ENCODE results near the gene PITX1. TPM values are rescaled to one million over a fixed set of nuclear protein-coding genes. Genes with fewer than 3 reads are reported as not detected.

The PITX1 gene
- total RNA-seq, 2 experiments from 2014 or later, result 0.14 TPM; not detected in 1

GRCh38 chr5:135032999-135033861 lies 798 bp downstream of the PITX1 start:
- Mint-ChIP-seq H3K27me3 (peaks cover 84% of the 10 kb centered on the region), H3K4me1 (peaks cover 33% of the 10 kb centered on the region), H3K27ac (no peak overlapping the region), H3K9me3 (ENCODE audit: low read depth) (no peaks in the 10 kb centered on the region), H3K4me3 (peak overlapping the region; percentile 59), H3K36me3 (peaks cover 8% of the 10 kb centered on the region)
- no peak for DNase-seq
- ATAC-seq, result peak; percentile 15
- CTCF ChIA-PET, result no interaction called here

GRCh38 chr5:135032695-135032998 lies 1.4 kb downstream of the PITX1 start:
- Mint-ChIP-seq H3K27ac (no peak overlapping the region), H3K9me3 (ENCODE audit: low read depth) (no peaks in the 10 kb centered on the region), H3K36me3 (peaks cover 8% of the 10 kb centered on the region), H3K4me3 (peak overlapping the region; percentile 48), H3K4me1 (peaks cover 33% of the 10 kb centered on the region), H3K27me3 (peaks cover 79% of the 10 kb centered on the region)
- ATAC-seq (no peak), DNase-seq (no peak)
- CTCF ChIA-PET, result no interaction called here

GRCh38 chr5:135031813-135032694 lies 2.0 kb downstream of the PITX1 start:
- Mint-ChIP-seq H3K36me3 (peaks cover 10% of the 10 kb centered on the region), H3K9me3 (ENCODE audit: low read depth) (no peaks in the 10 kb centered on the region), H3K27me3 (peaks cover 79% of the 10 kb centered on the region), H3K27ac (no peak overlapping the region), H3K4me1 (peaks cover 33% of the 10 kb centered on the region), H3K4me3 (peak overlapping the region; percentile 48)
- DNase-seq, result no peak
- CTCF ChIA-PET, result no interaction called here
- no peak for ATAC-seq

DNA sequence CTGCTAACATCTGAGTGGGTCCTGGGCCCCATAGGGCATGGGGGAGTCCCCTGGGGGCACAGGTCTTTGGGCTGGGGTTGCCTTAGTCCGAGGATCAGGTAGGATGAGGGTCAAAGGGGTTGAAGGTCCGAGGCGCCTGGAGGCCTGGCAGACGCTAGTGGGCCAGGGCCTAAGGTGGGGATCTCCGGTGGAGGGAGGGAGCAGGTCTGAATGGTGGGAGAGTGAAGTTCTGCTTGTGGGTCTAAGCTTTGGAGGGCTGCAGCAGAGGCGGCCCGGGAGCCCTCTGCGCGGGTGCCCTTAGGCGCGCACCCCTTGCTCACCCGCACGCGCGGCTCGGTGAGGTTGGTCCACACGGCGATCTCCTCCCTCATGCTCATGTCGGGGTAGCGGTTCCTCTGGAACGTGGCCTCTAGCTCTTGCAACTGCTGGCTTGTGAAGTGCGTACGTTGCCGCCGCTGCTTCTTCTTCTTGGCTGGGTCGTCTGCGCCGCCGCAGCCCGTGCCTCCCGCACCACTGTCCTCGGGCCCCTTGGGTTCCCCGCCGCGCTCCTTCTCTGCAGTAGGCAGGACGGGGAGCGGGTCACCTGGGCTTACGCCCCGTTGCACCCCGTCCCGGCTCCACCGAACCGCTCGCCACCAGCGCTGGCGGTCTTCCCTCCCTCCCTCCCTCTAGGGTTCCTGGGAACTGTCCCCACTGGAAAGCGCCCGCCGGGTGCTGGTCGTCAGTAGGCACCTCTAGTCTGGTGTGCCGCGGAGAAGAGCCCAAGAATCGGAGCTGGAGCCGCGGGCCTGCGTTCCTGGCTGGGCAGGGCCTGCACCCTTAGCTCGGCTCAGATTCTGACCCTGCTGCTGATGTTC lies 2.8 kb downstream of the PITX1 start:
- Mint-ChIP-seq H3K4me3 (peak overlapping the region; percentile 42), H3K27me3 (peaks cover 77% of the 10 kb centered on the region), H3K27ac (no peak overlapping the region), H3K9me3 (ENCODE audit: low read depth) (no peaks in the 10 kb centered on the region), H3K4me1 (peaks cover 33% of the 10 kb centered on the region), H3K36me3 (peaks cover 10% of the 10 kb centered on the region)
- CTCF ChIA-PET, result no interaction called here
- ATAC-seq (no peak), DNase-seq (no peak)

GRCh38 chr5:135030123-135030955 lies 3.7 kb downstream of the PITX1 start:
- H3K27me3 Mint-ChIP-seq, result peaks cover 76% of the 10 kb centered on the region
- peaks cover 33% of the 10 kb centered on the region for H3K4me1 Mint-ChIP-seq
- ATAC-seq (no peak), DNase-seq (no peak)
- peaks cover 10% of the 10 kb centered on the region for H3K36me3 Mint-ChIP-seq
- no peaks in the 10 kb centered on the region for H3K9me3 Mint-ChIP-seq (ENCODE audit: low read depth)
- no peak overlapping the region for H3K27ac Mint-ChIP-seq
- CTCF ChIA-PET, result no interaction called here
- H3K4me3 Mint-ChIP-seq, result peak overlapping the region; percentile 42

DNA sequence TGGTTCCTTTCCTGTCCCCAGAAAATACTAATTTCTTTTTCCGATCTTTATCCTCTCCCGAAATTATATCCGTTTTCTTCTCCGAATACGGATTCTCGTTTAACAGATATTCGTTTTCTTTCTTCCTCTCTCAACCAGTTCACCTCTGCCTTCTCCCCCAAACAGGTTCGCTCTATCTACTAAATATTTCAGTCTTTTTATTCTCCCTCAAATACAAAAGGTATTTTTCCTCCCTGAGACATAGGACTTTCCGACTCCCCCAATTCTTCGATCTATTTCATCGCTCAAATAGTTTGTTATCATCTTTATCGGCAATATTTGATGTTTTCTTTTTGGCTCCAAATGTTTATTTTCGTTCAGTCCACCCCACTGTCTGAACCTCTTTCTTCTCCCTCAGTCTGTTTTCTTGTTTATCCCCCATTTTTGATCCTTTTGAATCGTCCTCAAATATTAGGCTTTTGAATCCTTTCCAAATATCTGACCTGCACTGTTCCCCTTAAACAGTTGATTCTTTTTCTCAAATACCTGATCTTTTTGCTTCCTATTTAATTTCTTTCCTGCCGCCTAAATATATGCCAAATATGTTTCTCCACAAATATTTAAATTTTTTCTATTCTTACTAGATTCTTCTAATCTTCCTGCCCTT lies 4.4 kb downstream of the PITX1 start:
- ATAC-seq (no peak), DNase-seq (no peak)
- Mint-ChIP-seq H3K9me3 (ENCODE audit: low read depth) (no peaks in the 10 kb centered on the region), H3K27me3 (peaks cover 71% of the 10 kb centered on the region), H3K4me3 (peak overlapping the region; percentile 5), H3K27ac (peak overlapping the region; percentile 37), H3K4me1 (peaks cover 29% of the 10 kb centered on the region), H3K36me3 (peaks cover 10% of the 10 kb centered on the region)
- CTCF ChIA-PET, result no interaction called here

DNA sequence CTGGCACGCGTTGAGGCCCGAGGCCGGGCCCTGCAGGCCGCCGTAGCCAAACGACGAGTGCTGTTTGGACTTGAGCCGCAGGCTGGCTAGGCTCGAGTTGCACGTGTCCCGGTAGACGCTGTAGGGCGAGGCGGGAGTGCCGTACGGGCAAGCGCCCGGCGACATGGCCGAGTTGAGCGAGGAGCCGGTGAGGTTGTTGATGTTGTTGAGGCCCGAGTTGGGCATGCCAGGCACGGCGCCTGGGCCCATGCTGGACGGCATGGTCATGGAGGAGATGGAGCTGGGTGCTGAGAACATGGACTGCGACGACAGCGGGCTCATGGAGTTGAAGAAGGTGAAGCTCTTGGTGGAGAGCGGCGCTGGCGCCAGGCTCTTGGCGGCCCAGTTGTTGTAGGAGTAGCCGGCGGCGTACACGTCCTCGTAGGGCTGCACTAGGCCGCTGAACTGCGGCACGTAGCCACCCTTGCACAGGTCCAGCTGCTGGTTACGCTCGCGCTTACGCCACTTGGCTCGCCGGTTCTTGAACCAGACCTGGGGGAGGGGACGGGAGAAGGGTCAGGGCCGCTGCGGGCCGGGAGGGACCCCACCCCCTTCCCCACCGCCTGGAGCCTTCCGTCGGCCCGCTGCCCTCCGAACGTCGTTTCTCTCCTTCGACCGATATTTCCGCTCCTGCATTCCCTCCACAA lies 5.1 kb downstream of the PITX1 start:
- Mint-ChIP-seq H3K36me3 (peaks cover 10% of the 10 kb centered on the region), H3K4me3 (peak overlapping the region; percentile 5), H3K4me1 (peaks cover 28% of the 10 kb centered on the region), H3K27ac (peak overlapping the region; percentile 45), H3K9me3 (ENCODE audit: low read depth) (no peaks in the 10 kb centered on the region), H3K27me3 (peaks cover 68% of the 10 kb centered on the region)
- DNase-seq (no peak), ATAC-seq (no peak)
- CTCF ChIA-PET, result interaction anchor here (0.7 kb wide), 1 partner anchor 26 kb away, joined by 3 read pairs; no protein-coding TSS in a partner anchor

GRCh38 chr5:135027697-135028615 lies 6.1 kb downstream of the PITX1 start:
- Mint-ChIP-seq H3K36me3 (peaks cover 10% of the 10 kb centered on the region), H3K27ac (no peak overlapping the region), H3K4me3 (no peak overlapping the region), H3K27me3 (peaks cover 67% of the 10 kb centered on the region), H3K9me3 (ENCODE audit: low read depth) (no peaks in the 10 kb centered on the region), H3K4me1 (peaks cover 24% of the 10 kb centered on the region)
- DNase-seq, result no peak
- ATAC-seq, result no peak
- CTCF ChIA-PET, result interaction anchor here (0.7 kb wide), 1 partner anchor 25 kb away, joined by 3 read pairs; no protein-coding TSS in a partner anchor

- no peak for ATAC-seq
- H3K27ac Mint-ChIP-seq, result no peak overlapping the region
- no peak overlapping the region for H3K4me3 Mint-ChIP-seq
- H3K4me1 Mint-ChIP-seq, result peaks cover 22% of the 10 kb centered on the region
- no peaks in the 10 kb centered on the region for H3K9me3 Mint-ChIP-seq (ENCODE audit: low read depth)
- no peak for DNase-seq
- CTCF ChIA-PET, result no interaction called here
- peaks cover 66% of the 10 kb centered on the region for H3K27me3 Mint-ChIP-seq
- peaks cover 10% of the 10 kb centered on the region for H3K36me3 Mint-ChIP-seq
Observed at GRCh38 chr5:135027266-135027696, 6.7 kb downstream of the PITX1 start.

DNA sequence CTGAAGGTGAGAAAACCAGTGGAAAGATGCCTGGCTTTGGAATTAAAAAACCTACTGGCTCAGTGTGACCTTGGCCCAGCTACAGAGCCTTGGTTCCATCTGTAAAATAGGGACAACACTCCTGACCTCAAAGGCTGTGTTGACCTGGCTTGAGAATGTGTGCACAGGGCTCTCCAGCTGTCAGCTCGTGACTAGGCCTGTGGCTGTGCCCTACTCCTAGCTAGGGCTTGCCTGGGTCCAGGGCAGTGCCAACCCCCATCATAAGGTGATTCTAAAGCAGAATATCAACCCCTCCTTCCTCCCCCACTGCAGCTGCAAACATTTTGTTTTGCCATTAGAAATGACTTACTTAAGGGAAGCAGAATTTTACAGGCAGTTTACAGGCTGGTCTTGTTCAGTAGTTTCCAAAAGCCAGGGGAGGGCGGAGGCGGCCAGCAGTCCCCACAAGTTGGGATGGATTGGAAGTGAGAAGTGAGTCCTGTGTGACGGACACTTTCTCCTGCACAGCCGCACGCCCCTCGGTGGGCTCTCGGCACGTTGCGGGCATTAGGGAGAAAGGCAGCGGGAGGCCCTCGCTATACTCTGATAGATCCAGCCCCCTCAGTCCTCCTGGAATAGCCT lies 7.3 kb downstream of the PITX1 start:
- ATAC-seq (no peak), DNase-seq (no peak)
- no peak overlapping the region for H3K27ac Mint-ChIP-seq
- H3K4me3 Mint-ChIP-seq, result no peak overlapping the region
- peaks cover 10% of the 10 kb centered on the region for H3K36me3 Mint-ChIP-seq
- CTCF ChIA-PET, result no interaction called here
- no peaks in the 10 kb centered on the region for H3K9me3 Mint-ChIP-seq (ENCODE audit: low read depth)
- H3K4me1 Mint-ChIP-seq, result peaks cover 17% of the 10 kb centered on the region
- peaks cover 61% of the 10 kb centered on the region for H3K27me3 Mint-ChIP-seq
